ENCODE data around the gene ELN.

The ELN gene

GRCh38 chr7:74037609-74038008 lies 9.6 kb downstream of the ELN start:
- Histone ChIP-seq H3K4me2 (ENCODE audit: low read length) (no peak overlapping the region), H3F3A (ENCODE audit: control insufficient read depth, insufficient read depth) (no peaks in the 10 kb centered on the region), H3K9me2 (replicated peaks; ENCODE audit: control insufficient read depth, low read length) (no peaks in the 10 kb centered on the region), H3K36me3 (ENCODE audit: control insufficient read depth, low read length) (no peaks in the 10 kb centered on the region), H3K4me3 (ENCODE audit: low read length) (no peak overlapping the region), H3K27me3 (ENCODE audit: control insufficient read depth, low read length) (peaks cover 17% of the 10 kb centered on the region; the same call in 1 of the 2 replicates), H3K79me2 (ENCODE audit: control insufficient read depth, low read length) (no peaks in the 10 kb centered on the region), H4K20me1 (ENCODE audit: control insufficient read depth, insufficient read depth, low read depth, low read length) (no peaks in the 10 kb centered on the region), H3K4me1 (ENCODE audit: control insufficient read depth, low read length) (no peaks in the 10 kb centered on the region; the same call in 1 of the 2 replicates), H3K9me3 (ENCODE audit: control insufficient read depth, insufficient read depth, low read length) (no peaks in the 10 kb centered on the region), H3K27ac (ENCODE audit: low read depth, low read length) (no peak overlapping the region)
- TF ChIP-seq, protein P1, sequence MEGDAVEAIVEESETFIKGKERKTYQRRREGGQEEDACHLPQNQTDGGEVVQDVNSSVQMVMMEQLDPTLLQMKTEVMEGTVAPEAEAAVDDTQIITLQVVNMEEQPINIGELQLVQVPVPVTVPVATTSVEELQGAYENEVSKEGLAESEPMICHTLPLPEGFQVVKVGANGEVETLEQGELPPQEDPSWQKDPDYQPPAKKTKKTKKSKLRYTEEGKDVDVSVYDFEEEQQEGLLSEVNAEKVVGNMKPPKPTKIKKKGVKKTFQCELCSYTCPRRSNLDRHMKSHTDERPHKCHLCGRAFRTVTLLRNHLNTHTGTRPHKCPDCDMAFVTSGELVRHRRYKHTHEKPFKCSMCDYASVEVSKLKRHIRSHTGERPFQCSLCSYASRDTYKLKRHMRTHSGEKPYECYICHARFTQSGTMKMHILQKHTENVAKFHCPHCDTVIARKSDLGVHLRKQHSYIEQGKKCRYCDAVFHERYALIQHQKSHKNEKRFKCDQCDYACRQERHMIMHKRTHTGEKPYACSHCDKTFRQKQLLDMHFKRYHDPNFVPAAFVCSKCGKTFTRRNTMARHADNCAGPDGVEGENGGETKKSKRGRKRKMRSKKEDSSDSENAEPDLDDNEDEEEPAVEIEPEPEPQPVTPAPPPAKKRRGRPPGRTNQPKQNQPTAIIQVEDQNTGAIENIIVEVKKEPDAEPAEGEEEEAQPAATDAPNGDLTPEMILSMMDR (IDR thresholded peaks at IDR 0.05; ENCODE audit: low read depth, low read length, poor library complexity, severe bottlenecking): no peak
- TF ChIP-seq EZH2phosphoT487 (IDR thresholded peaks at IDR 0.05; ENCODE audit: borderline replicate concordance, low read length): no peak

DNA sequence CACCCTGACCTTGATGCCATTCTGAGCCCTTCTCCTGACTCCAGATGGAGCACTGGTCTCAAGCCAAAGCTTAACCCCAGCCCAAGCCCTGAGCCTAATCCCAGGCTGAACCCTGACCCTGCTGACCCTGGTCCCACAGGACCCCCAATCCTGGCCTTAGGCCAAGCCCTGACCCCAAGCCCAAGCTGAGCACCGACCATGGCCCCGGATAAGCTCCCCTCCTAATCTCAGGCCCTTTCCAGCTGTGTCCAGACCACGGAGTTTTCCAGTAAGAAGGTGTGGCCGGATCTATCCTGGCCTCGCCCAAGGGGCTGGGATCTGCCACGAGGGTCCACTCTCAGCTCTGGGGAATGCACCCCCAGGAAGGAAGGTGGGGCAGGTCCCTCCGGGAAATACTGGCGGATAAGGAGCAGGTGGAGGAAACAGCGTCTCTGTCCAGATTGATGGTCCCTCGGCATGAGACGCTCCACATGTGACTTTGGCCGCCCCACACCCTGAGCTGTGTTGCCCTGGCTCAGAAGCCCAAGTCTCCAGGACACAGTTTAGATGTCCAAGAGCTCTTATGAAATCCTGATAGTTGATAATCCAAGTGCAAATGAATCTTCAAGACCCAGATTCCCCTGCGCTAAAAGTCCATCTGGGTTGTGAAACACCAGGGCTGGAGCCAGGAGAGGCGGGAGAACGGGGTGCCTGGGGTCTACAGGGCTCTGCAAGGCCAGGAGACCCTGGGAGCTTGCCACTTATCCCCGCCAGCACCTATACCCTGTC lies 10.4 kb downstream of the ELN start:
- no peak overlapping the region for H3K27ac ChIP-seq (ENCODE audit: low read depth, low read length)
- no peak overlapping the region for H3K4me2 ChIP-seq (ENCODE audit: low read length)
- no peaks in the 10 kb centered on the region; the same call in 1 of the 2 replicates for H3K4me1 ChIP-seq (ENCODE audit: control insufficient read depth, low read length)
- no peak for TF ChIP-seq EZH2phosphoT487 (IDR thresholded peaks at IDR 0.05; ENCODE audit: borderline replicate concordance, low read length)
- TF ChIP-seq, protein P1 (IDR thresholded peaks at IDR 0.05; ENCODE audit: low read depth, low read length, poor library complexity, severe bottlenecking): no peak
- no peaks in the 10 kb centered on the region for H4K20me1 ChIP-seq (ENCODE audit: control insufficient read depth, insufficient read depth, low read depth, low read length)
- H3K36me3 ChIP-seq (ENCODE audit: control insufficient read depth, low read length): no peaks in the 10 kb centered on the region
- H3F3A ChIP-seq (ENCODE audit: control insufficient read depth, insufficient read depth): no peaks in the 10 kb centered on the region
- no peaks in the 10 kb centered on the region for H3K9me2 ChIP-seq (replicated peaks; ENCODE audit: control insufficient read depth, low read length)
- H3K79me2 ChIP-seq (ENCODE audit: control insufficient read depth, low read length): no peaks in the 10 kb centered on the region
- peaks cover 20% of the 10 kb centered on the region; the same call in 1 of the 2 replicates for H3K27me3 ChIP-seq (ENCODE audit: control insufficient read depth, low read length)
- H3K9me3 ChIP-seq (ENCODE audit: control insufficient read depth, insufficient read depth, low read length): no peaks in the 10 kb centered on the region
- H3K4me3 ChIP-seq (ENCODE audit: low read length): no peak overlapping the region

GRCh38 chr7:74039337-74039736 lies 11.4 kb downstream of the ELN start:
- Histone ChIP-seq H3K9me2 (replicated peaks; ENCODE audit: control insufficient read depth, low read length) (no peaks in the 10 kb centered on the region), H3K27ac (ENCODE audit: low read depth, low read length) (no peak overlapping the region), H3K27me3 (ENCODE audit: control insufficient read depth, low read length) (peaks cover 24% of the 10 kb centered on the region; the same call in 1 of the 2 replicates), H3K4me3 (ENCODE audit: low read length) (no peak overlapping the region), H3K79me2 (ENCODE audit: control insufficient read depth, low read length) (no peaks in the 10 kb centered on the region), H3F3A (ENCODE audit: control insufficient read depth, insufficient read depth) (no peaks in the 10 kb centered on the region), H3K4me2 (ENCODE audit: low read length) (no peak overlapping the region), H3K4me1 (ENCODE audit: control insufficient read depth, low read length) (no peaks in the 10 kb centered on the region; the same call in 1 of the 2 replicates), H3K9me3 (ENCODE audit: control insufficient read depth, insufficient read depth, low read length) (no peaks in the 10 kb centered on the region), H4K20me1 (ENCODE audit: control insufficient read depth, insufficient read depth, low read depth, low read length) (no peaks in the 10 kb centered on the region), H3K36me3 (ENCODE audit: control insufficient read depth, low read length) (no peaks in the 10 kb centered on the region)
- no peak for TF ChIP-seq EZH2phosphoT487 (IDR thresholded peaks at IDR 0.05; ENCODE audit: borderline replicate concordance, low read length)
- TF ChIP-seq, protein P1 (IDR thresholded peaks at IDR 0.05; ENCODE audit: low read depth, low read length, poor library complexity, severe bottlenecking): no peak
